Tibial nerve (tissue), 4 donors: ENCODE results near the gene CDX1.

Experiments used
- EP300 ChIP-seq, 2 donors: sonication (generic); formaldehyde crosslinking; IDR thresholded peaks; one replicate each; pipeline ENCODE4 v1.6.1; 2017; ENCODE audit warnings: antibody characterized with exemption in 2 of 2, mild to moderate bottlenecking in 1 of 2
- POLR2A ChIP-seq, 2 donors: fragments of 450-650 bp; IDR thresholded peaks; one replicate each; pipeline ENCODE4 v1.6.1; 2017; ENCODE audit warnings: antibody characterized with exemption in 2 of 2, mild to moderate bottlenecking in 2 of 2, moderate library complexity in 2 of 2
- TF ChIP-seq, protein P1 (sequence below), 5 experiments: fragments of 200-600 bp in 3 of 5; fragments of 450-650 bp in 2 of 5; sonication (generic) in 3 of 5; IDR thresholded peaks; one replicate each; pipeline ENCODE4 v1.5.1; 2016 to 2019; ENCODE audit warnings: antibody characterized with exemption in 5 of 5, mild to moderate bottlenecking in 3 of 5, moderate library complexity in 2 of 5

DNA sequence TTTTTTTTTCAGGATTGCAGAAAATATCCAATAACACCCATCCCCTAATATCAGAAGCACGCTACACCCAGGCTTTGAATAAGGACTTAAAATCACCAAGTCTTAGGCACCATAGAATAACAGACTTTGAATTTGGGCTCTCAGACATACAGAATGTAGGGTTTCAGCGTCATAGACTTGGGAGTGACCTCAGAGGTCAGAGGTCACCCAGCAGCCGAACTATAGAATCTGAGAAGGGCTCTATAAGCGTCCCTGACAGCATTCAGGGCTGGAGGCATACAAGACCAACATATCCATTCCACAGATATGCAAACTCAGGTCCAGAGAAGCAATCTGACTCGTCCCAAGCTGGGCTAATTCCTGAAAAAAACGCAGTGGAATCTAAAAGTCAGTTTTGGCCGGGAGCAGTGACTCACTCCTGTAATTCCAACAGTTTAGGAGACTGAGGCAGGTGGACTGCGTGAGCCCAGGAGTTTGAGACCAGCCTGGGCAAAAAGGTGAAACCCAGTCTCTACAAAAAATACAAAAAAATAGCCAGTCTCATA is 58.0 kb downstream of the CDX1 start:
- TF ChIP-seq, protein P1, sequence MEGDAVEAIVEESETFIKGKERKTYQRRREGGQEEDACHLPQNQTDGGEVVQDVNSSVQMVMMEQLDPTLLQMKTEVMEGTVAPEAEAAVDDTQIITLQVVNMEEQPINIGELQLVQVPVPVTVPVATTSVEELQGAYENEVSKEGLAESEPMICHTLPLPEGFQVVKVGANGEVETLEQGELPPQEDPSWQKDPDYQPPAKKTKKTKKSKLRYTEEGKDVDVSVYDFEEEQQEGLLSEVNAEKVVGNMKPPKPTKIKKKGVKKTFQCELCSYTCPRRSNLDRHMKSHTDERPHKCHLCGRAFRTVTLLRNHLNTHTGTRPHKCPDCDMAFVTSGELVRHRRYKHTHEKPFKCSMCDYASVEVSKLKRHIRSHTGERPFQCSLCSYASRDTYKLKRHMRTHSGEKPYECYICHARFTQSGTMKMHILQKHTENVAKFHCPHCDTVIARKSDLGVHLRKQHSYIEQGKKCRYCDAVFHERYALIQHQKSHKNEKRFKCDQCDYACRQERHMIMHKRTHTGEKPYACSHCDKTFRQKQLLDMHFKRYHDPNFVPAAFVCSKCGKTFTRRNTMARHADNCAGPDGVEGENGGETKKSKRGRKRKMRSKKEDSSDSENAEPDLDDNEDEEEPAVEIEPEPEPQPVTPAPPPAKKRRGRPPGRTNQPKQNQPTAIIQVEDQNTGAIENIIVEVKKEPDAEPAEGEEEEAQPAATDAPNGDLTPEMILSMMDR (IDR thresholded peaks at IDR 0.05), result no peak
- TF ChIP-seq EP300 (IDR thresholded peaks at IDR 0.05), result no peak
- no peak for TF ChIP-seq POLR2A (IDR thresholded peaks at IDR 0.05)
